Left lung (tissue), 14 donors: ENCODE results near the gene GSTA1. TPM values are rescaled to one million over a fixed set of nuclear protein-coding genes. Genes with fewer than 3 reads are reported as not detected.
A peak's percentile ranks its signal among the peaks of the same experiment; 100 is the strongest.
"Not testable (repeated sequence)": the region's sequence is repeated elsewhere in the genome, so short reads cannot be mapped to it uniquely, and the experiment has no call there.

Experiments used
- ATAC-seq: fragments of 200-7000 bp; cut with Tn5 transposase; one replicate; pipeline ENCODE4 v1.9.1; 2020; ENCODE audit warnings: moderate library complexity
- DNase-seq, 4 donors: peaks; one replicate each; pipeline ENCODE4 v3.0.0-alpha.2; 2013 to 2020
- H3K27ac ChIP-seq, 2 donors: fragments of 200-600 bp; sonication (generic) in 1 of 2; one replicate each; pipeline versions ENCODE4 v1.5.0 to v1.8.0; 2020 to 2021
- H3K27me3 ChIP-seq, 2 donors: fragments of 200-600 bp; sonication (generic) in 1 of 2; one replicate each; pipeline versions ENCODE4 v1.5.0 to v1.8.0; 2020 to 2021
- H3K36me3 ChIP-seq, 2 donors: fragments of 200-600 bp; sonication (generic) in 1 of 2; one replicate each; pipeline versions ENCODE4 v1.5.0 to v1.8.0; 2020 to 2021
- H3K4me1 ChIP-seq, 2 donors: fragments of 200-600 bp; one replicate each; pipeline ENCODE4 v1.8.0; 2021
- H3K4me3 ChIP-seq, 2 donors: fragments of 200-600 bp; sonication (generic) in 1 of 2; one replicate each; pipeline versions ENCODE4 v1.5.0 to v1.8.0; 2020 to 2021; ENCODE audit warnings: mild to moderate bottlenecking in 1 of 2
- H3K9me3 ChIP-seq, 2 donors: fragments of 200-600 bp; sonication (generic) in 1 of 2; one replicate each; pipeline versions ENCODE4 v1.5.0 to v1.8.0; 2020 to 2021
- CTCF ChIP-seq, 2 donors: fragments of 200-600 bp; sonication (generic) in 1 of 2; IDR thresholded peaks; one replicate each; pipeline versions ENCODE4 v1.5.0 to v1.8.0; 2021; ENCODE audit warnings: antibody characterized with exemption in 2 of 2
- intact Hi-C, 2 donors: fragments of 100-400 bp; cut with DNase I; formaldehyde crosslinking; loops; one replicate each; pipeline versions ENCODE4 v1.11.2 to v1.14.2; 2022
- long read RNA-seq, 12 donors: library from polyadenylated mRNA in 2 of 12; unstranded in 2 of 12; transcript quantifications; one replicate each; pipeline ENCODE4 v2.0.0 and lab custom pipeline, GENCODE V29; 2019 to 2026
- polyA plus RNA-seq, 6 donors: library from polyadenylated mRNA; unstranded; fragments of 120-200 nt; gene quantifications; one replicate each; pipeline ENCODE4 v1.2.1, GENCODE V29; 2013; ENCODE audit not compliant: insufficient read length in 6 of 6
- total RNA-seq, 2 donors: library from RNA; stranded (reverse); fragmentation: NEBNext Ultra II Directional; extraction: Animal tissue kit (Norgen Biotek cat#: 25700); gene quantifications; one replicate each; pipeline ENCODE4 v1.2.1, GENCODE V29; 2021
- donor health status: DM: no; HTN: yes; CAD: no.
- donor health status: DM: no; HTN: no; CAD: no.

The GSTA1 gene
- total RNA-seq, result 1 to 10 TPM; 3.8 to 9.3 TPM
- 1 to 10 TPM in 5 of 6 donors, under 1 TPM in 1; 0.94 to 5.0 (median 3.7) TPM for polyA plus RNA-seq
- long read RNA-seq, donor 1, partial matches to known transcripts, result 0 of 3 reads
- long read RNA-seq, donor 1, other reads (novel, unspliced or antisense), result 0 of 3 reads
- long read RNA-seq, donor 2, partial matches to known transcripts, result 0 of 2 reads
- long read RNA-seq, donor 2, other reads (novel, unspliced or antisense), result 0 of 2 reads
- long read RNA-seq, donor 3, partial matches to known transcripts, result 0 of 4 reads
- long read RNA-seq, donor 3, other reads (novel, unspliced or antisense), result 0 of 4 reads
- long read RNA-seq, donor 4, partial matches to known transcripts, result 0 of 3 reads
- long read RNA-seq, donor 4, other reads (novel, unspliced or antisense), result 0 of 3 reads
- long read RNA-seq, donor 5, partial matches to known transcripts, result 0 of 3 reads
- long read RNA-seq, donor 5, other reads (novel, unspliced or antisense), result 0 of 3 reads
- long read RNA-seq, donor 6, partial matches to known transcripts, result 0 of 2 reads
- long read RNA-seq, donor 6, other reads (novel, unspliced or antisense), result 0 of 2 reads
- long read RNA-seq, donor 7, partial matches to known transcripts, result 0 of 2 reads
- long read RNA-seq, donor 7, other reads (novel, unspliced or antisense), result 0 of 2 reads
- long read RNA-seq, donor 8, partial matches to known transcripts, result 0 of 1 reads
- long read RNA-seq, donor 8, other reads (novel, unspliced or antisense), result 0 of 1 reads
- long read RNA-seq, donor 9, partial matches to known transcripts, result 0 of 1 reads
- long read RNA-seq, donor 9, other reads (novel, unspliced or antisense), result 0 of 1 reads
- long read RNA-seq, donor 10, transcript GSTA1-201 (7 exons, 1,019 nt), result major isoform, 14 of 15 reads
- long read RNA-seq, donor 10, partial matches to known transcripts, result 1 of 15 reads
- long read RNA-seq, donor 10, other reads (novel, unspliced or antisense), result 0 of 15 reads
- long read RNA-seq, donor 11, result 0 reads
- long read RNA-seq, donor 12, partial matches to known transcripts, result 0 of 2 reads
- long read RNA-seq, donor 12, other reads (novel, unspliced or antisense), result 0 of 2 reads

- H3K27ac ChIP-seq, H3K27me3 ChIP-seq, DNase-seq, H3K36me3 ChIP-seq, H3K4me3 ChIP-seq, H3K9me3 ChIP-seq, H3K4me1 ChIP-seq, intact Hi-C loops, ATAC-seq: not testable (repeated sequence)
Measured at GRCh38 chr6:52803668-52804255, at the start of gene GSTA1. Gene GSTA1, minus strand, starts transcription at chr6:52803816. Its CDS starts 4,549 bp downstream, at chr6:52799267.

GRCh38 chr6:52849137-52849536 lies 45.5 kb upstream of the GSTA1 start:
- no peak overlapping the region for H3K27ac ChIP-seq
- intact Hi-C loops, result no loop called here
- no peak for TF ChIP-seq CTCF (IDR thresholded peaks at IDR 0.05)
- no peak overlapping the region for H3K4me3 ChIP-seq
- H3K36me3 ChIP-seq, result no peaks in the 10 kb centered on the region
- no peak for DNase-seq
- H3K9me3 ChIP-seq, result peaks cover 0 to 8% of the 10 kb centered on the region in 2 donors
- H3K27me3 ChIP-seq, result no peaks in the 10 kb centered on the region
- ATAC-seq, result no peak
- no peaks in the 10 kb centered on the region for H3K4me1 ChIP-seq

GRCh38 chr6:52846002-52846401 lies 42.4 kb upstream of the GSTA1 start:
- TF ChIP-seq CTCF (IDR thresholded peaks at IDR 0.05), result no peak
- peaks cover 0 to 8% of the 10 kb centered on the region in 2 donors for H3K9me3 ChIP-seq
- intact Hi-C loops, result no loop called here
- DNase-seq, result no peak
- no peak overlapping the region for H3K4me3 ChIP-seq
- ATAC-seq, result no peak
- no peak overlapping the region for H3K27ac ChIP-seq
- no peaks in the 10 kb centered on the region for H3K4me1 ChIP-seq
- no peaks in the 10 kb centered on the region for H3K36me3 ChIP-seq
- no peaks in the 10 kb centered on the region for H3K27me3 ChIP-seq

- H3K27me3 ChIP-seq, result no peaks in the 10 kb centered on the region
- no peaks in the 10 kb centered on the region for H3K4me1 ChIP-seq
- TF ChIP-seq CTCF (IDR thresholded peaks at IDR 0.05), result no peak
- peaks cover 0 to 4% of the 10 kb centered on the region in 2 donors for H3K9me3 ChIP-seq
- no peak for ATAC-seq
- intact Hi-C loops, result no loop called here
- no peak overlapping the region for H3K27ac ChIP-seq
- DNase-seq, result no peak
- H3K4me3 ChIP-seq, result no peak overlapping the region
- H3K36me3 ChIP-seq, result no peaks in the 10 kb centered on the region
Measured at GRCh38 chr6:52843605-52844004, 40.0 kb upstream of the GSTA1 start.

- Histone ChIP-seq H3K4me1 (no peaks in the 10 kb centered on the region), H3K9me3 (no peaks in the 10 kb centered on the region), H3K36me3 (no peaks in the 10 kb centered on the region), H3K27ac (no peak within 1 kb of the TSS), H3K4me3 (no peak within 1 kb of the TSS), H3K27me3 (no peaks in the 10 kb centered on the region)
- intact Hi-C loops, result no loop called here
- no peak for TF ChIP-seq CTCF (IDR thresholded peaks at IDR 0.05)
- DNase-seq (no peak), ATAC-seq (peak; percentile 85)
Measured at GRCh38 chr6:52840763-52841585, 37.4 kb upstream of the GSTA1 start, which contains the start of gene GSTA5. Gene GSTA5, minus strand, starts transcription at chr6:52840813.
